A673 (cell line): ENCODE data around the gene PIANP. TPM values are rescaled to one million over a fixed set of nuclear protein-coding genes. Genes with fewer than 3 reads are reported as not detected.

ENCODE experiments used
- Bru-seq: library from RNA; stranded (reverse); fragments of 400-500 nt; gene quantifications from one replicate; lab custom pipeline; 2021; lab: Mats Ljungman, UMichigan
- BruChase-seq, 2 experiments: library from RNA; stranded (reverse); fragments of 400-500 nt; gene quantifications; one replicate each; lab custom pipeline; 2021; lab: Mats Ljungman, UMichigan
- BruUV-seq: library from RNA; stranded (reverse); fragments of 400-500 nt; replicated peaks from 2 replicates; lab custom pipeline; 2021; lab: Mats Ljungman, UMichigan
- CTCF ChIA-PET: fragments of 300-600 bp; sonication (Branson Sonifier 250); formaldehyde crosslinking; loops from one replicate; lab custom pipeline; 2022; ENCODE audit warnings: antibody characterized with exemption; lab: Charles Lee
- POLR2A ChIA-PET: fragments of 300-600 bp; sonication (Branson Sonifier 250); formaldehyde crosslinking; loops from one replicate; lab custom pipeline; 2022; ENCODE audit warnings: antibody characterized with exemption; ENCODE audit not compliant: low non-redundant PET; lab: Charles Lee
- DNase-seq: peaks from one replicate; pipeline ENCODE4 v3.0.0-alpha.2; 2015; ENCODE audit warnings: low spot score
- H3K27ac ChIP-seq: fragments of 200-600 bp; sonication (generic); 2 replicates; pipeline ENCODE4 v1.5.1; 2016; ENCODE audit warnings: mixed run types, low read depth, mild to moderate bottlenecking, mixed read lengths, antibody characterized with exemption, low read length; ENCODE audit not compliant: poor library complexity, severe bottlenecking
- H3K27me3 ChIP-seq: fragments of 200-600 bp; sonication (generic); replicated peaks from 2 replicates; pipeline ENCODE4 v1.6.1; 2017; ENCODE audit warnings: mixed run types, low read depth, mild to moderate bottlenecking, mixed read lengths, antibody characterized with exemption, low read length; ENCODE audit not compliant: insufficient read depth, poor library complexity
- H3K36me3 ChIP-seq: fragments of 200-600 bp; sonication (generic); 2 replicates; pipeline ENCODE4 v1.6.1; 2016; ENCODE audit warnings: mixed run types, mild to moderate bottlenecking, mixed read lengths, antibody characterized with exemption, low read length; ENCODE audit not compliant: insufficient read depth, poor library complexity, severe bottlenecking
- H3K4me1 ChIP-seq: fragments of 200-600 bp; sonication (generic); 2 replicates; pipeline ENCODE4 v1.6.1; 2017; ENCODE audit warnings: mixed run types, mild to moderate bottlenecking, mixed read lengths, antibody characterized with exemption, low read length; ENCODE audit not compliant: insufficient read depth, poor library complexity, severe bottlenecking
- H3K4me3 ChIP-seq: fragments of 200-600 bp; sonication (generic); 2 replicates; pipeline ENCODE4 v1.5.1; 2016; ENCODE audit warnings: low read depth, mixed run types, mild to moderate bottlenecking, mixed read lengths, low read length; ENCODE audit not compliant: poor library complexity, severe bottlenecking
- H3K9me3 ChIP-seq: fragments of 200-600 bp; sonication (generic); 2 replicates; pipeline ENCODE4 v1.6.1; 2016; ENCODE audit warnings: mixed run types, low read depth, mild to moderate bottlenecking, mixed read lengths, antibody characterized with exemption, low read length; ENCODE audit not compliant: poor library complexity, severe bottlenecking
- EZH2 ChIP-seq: fragments of 200-600 bp; sonication (generic); IDR thresholded peaks from 2 replicates; pipeline ENCODE4 v1.6.1; 2017; ENCODE audit warnings: borderline replicate concordance, low read depth, mild to moderate bottlenecking, mixed read lengths, antibody characterized with exemption, low read length; ENCODE audit not compliant: poor library complexity, severe bottlenecking
- intact Hi-C: fragments of 100-400 bp; cut with micrococcal nuclease; formaldehyde crosslinking; loops from one replicate; pipeline ENCODE4 v1.10.0; 2022; ENCODE audit not compliant: unreplicated experiment
- long read RNA-seq: library from polyadenylated mRNA; stranded (forward); transcript quantifications from one replicate; pipeline ENCODE4 v2.0.0, GENCODE V29; 2022
- total RNA-seq: library from RNA; stranded (reverse); gene quantifications from 2 replicates; pipeline ENCODE4 v1.2.3, GENCODE V29; 2021
- TF ChIP-seq, protein P1 (sequence below): fragments of 300-800, 200-600 bp; sonication (generic); conservative IDR thresholded peaks from 2 replicates; pipeline ENCODE4 v1.5.1; 2017; ENCODE audit warnings: low read depth, mild to moderate bottlenecking, antibody characterized with exemption, low read length, moderate library complexity, mixed read lengths

The PIANP gene, protein sequence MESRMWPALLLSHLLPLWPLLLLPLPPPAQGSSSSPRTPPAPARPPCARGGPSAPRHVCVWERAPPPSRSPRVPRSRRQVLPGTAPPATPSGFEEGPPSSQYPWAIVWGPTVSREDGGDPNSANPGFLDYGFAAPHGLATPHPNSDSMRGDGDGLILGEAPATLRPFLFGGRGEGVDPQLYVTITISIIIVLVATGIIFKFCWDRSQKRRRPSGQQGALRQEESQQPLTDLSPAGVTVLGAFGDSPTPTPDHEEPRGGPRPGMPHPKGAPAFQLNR
- total RNA-seq (0.80 and 1.7 TPM in 2 replicates), Bru-seq, nascent RNA (percentile 22 among the genes with signal in this experiment), BruChase-seq, experiment 1, labeled RNA remaining after a 2-hour chase (percentile 20 among the genes with signal in this experiment), BruChase-seq, experiment 2, labeled RNA remaining after a 6-hour chase (percentile 28 among the genes with signal in this experiment)
- long read RNA-seq, partial matches to known transcripts: 0 of 2 reads
- long read RNA-seq, other reads (novel, unspliced or antisense): 2 of 2 reads

DNA sequence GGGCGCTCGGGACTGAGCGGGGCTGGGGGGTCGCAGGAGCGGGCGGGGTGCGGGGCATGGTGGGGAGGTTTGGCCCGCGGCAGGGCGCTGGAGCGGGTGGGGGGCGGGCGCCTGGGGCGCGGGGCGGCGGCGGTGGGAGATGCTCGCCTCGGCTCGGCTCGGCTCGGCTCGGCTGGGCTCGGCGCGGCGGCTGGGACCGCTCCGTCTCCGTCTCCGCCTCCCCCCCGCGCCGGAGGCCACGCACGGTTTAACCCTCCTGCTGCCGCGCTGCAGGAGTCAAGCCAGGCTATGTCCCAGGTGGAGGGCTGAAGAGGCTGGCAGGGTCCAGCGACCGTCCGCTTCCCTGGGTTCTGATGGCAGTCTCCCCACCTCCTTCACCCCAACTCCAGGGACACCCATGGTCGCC, at the start of gene PIANP:
Gene PIANP, minus strand, starts transcription at position 170 of the 406 bp plus-strand sequence. CDS start 2,754 bp downstream, outside the sequence.
- Histone ChIP-seq H3K4me3 (peak within 1 kb of the TSS; percentile 66), H3K27me3 (peaks cover 27% of the 10 kb centered on the region), H3K36me3 (no peaks in the 10 kb centered on the region), H3K27ac (no peak within 1 kb of the TSS), H3K4me1 (peaks cover 2% of the 10 kb centered on the region), H3K9me3 (no peaks in the 10 kb centered on the region)
- DNase-seq: no peak
- CTCF ChIA-PET: no interaction called here
- intact Hi-C loops: no loop called here
- POLR2A ChIA-PET: no interaction called here
- no peak for TF ChIP-seq EZH2
- TF ChIP-seq, protein P1, sequence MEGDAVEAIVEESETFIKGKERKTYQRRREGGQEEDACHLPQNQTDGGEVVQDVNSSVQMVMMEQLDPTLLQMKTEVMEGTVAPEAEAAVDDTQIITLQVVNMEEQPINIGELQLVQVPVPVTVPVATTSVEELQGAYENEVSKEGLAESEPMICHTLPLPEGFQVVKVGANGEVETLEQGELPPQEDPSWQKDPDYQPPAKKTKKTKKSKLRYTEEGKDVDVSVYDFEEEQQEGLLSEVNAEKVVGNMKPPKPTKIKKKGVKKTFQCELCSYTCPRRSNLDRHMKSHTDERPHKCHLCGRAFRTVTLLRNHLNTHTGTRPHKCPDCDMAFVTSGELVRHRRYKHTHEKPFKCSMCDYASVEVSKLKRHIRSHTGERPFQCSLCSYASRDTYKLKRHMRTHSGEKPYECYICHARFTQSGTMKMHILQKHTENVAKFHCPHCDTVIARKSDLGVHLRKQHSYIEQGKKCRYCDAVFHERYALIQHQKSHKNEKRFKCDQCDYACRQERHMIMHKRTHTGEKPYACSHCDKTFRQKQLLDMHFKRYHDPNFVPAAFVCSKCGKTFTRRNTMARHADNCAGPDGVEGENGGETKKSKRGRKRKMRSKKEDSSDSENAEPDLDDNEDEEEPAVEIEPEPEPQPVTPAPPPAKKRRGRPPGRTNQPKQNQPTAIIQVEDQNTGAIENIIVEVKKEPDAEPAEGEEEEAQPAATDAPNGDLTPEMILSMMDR: no peak
- BruUV-seq: no TSS peak

DNA sequence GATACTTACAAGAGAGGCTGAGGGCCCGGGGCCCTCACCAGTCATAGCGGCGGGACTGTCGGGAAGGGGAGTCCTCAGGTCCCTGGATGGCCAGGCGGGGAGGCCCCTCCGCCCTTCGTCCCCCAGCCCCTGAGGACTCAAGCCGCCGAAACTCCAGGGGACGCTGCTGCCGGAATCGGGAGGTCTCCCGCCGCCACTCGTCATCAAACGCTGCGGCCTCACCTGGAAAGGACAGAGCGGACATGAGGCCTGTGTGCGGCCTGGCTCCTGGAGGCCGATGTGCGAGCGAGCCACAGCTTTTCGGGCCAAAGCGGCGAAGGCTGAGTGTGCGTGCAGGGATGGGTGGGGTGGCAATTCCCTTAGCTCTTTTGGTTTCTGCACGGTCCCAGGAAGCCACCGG, 48.1 kb upstream of the PIANP start:
- DNase-seq: no peak
- peaks cover 62% of the 10 kb centered on the region for H3K36me3 ChIP-seq
- no peaks in the 10 kb centered on the region for H3K9me3 ChIP-seq
- intact Hi-C loops: no loop called here
- no peak overlapping the region for H3K4me3 ChIP-seq
- peaks cover 10% of the 10 kb centered on the region for H3K4me1 ChIP-seq
- ChIA-PET CTCF (no interaction called here), POLR2A (no interaction called here)
- no peak overlapping the region for H3K27ac ChIP-seq
- TF ChIP-seq, protein P1: no peak
- TF ChIP-seq EZH2: no peak
- no peaks in the 10 kb centered on the region for H3K27me3 ChIP-seq
- no TSS peak for BruUV-seq

DNA sequence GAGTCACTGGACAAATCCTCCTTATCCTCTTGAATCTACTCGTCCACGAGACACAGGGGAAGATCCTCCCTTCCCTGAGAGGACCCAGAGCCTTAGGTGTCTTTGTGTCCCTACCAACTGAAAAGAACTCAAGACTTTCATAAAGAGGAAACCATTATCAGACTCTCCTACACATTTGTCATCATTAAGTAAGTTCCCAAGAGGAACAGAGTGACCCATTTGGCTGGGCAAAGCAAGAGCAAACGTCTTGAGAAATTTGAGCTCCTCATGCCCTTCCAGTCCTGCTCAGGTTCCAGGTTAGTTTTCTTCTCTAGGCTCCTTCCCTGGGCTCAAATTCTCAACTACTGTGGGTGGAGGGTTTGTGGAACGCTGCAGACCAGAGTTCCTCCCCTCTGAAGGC, 46.6 kb upstream of the PIANP start:
- no peak for TF ChIP-seq EZH2
- TF ChIP-seq, protein P1: no peak
- Histone ChIP-seq H3K27ac (no peak overlapping the region), H3K36me3 (peaks cover 62% of the 10 kb centered on the region), H3K27me3 (no peaks in the 10 kb centered on the region), H3K9me3 (no peaks in the 10 kb centered on the region), H3K4me3 (no peak overlapping the region), H3K4me1 (peaks cover 9% of the 10 kb centered on the region)
- CTCF ChIA-PET: no interaction called here
- POLR2A ChIA-PET: no interaction called here
- intact Hi-C loops: no loop called here
- BruUV-seq: no TSS peak
- no peak for DNase-seq
